SHP77 treated with DMSO at 0.1 percent for 48 hours (cell line): ENCODE results near the gene TMEM196.
A peak's percentile ranks its signal among the peaks of the same experiment; 100 is the strongest.

Experiments
- DNase-seq: peaks from one replicate; lab custom pipeline; 2025; lab: John Stamatoyannopoulos, UW

The TMEM196 gene

GRCh38 chr7:19772841-19773760 lies at the start of gene TMEM196:
Gene TMEM196 (minus strand): TSS chr7:19773617. CDS start chr7:19772696, 921 bp downstream.
- DNase-seq = no peak

- DNase-seq = no peak
Measured at GRCh38 chr7:19816128-19816527, 42.7 kb upstream of the TMEM196 start.

GRCh38 chr7:19815546-19815945 lies 42.1 kb upstream of the TMEM196 start:
- DNase-seq = no peak

- DNase-seq = no peak
Measured at GRCh38 chr7:19814776-19815175, 41.4 kb upstream of the TMEM196 start.

- DNase-seq = no peak
Measured at GRCh38 chr7:19811386-19811785, 38.0 kb upstream of the TMEM196 start.

GRCh38 chr7:19798986-19799385 lies 25.6 kb upstream of the TMEM196 start:
- no peak for DNase-seq

GRCh38 chr7:19783541-19783940 lies 10.1 kb upstream of the TMEM196 start:
- no peak for DNase-seq

- DNase-seq = no peak
Measured at GRCh38 chr7:19776981-19777380, 3.6 kb upstream of the TMEM196 start.

GRCh38 chr7:19775578-19775977 lies 2.2 kb upstream of the TMEM196 start:
- DNase-seq = no peak

- DNase-seq = no peak
Measured at GRCh38 chr7:19772306-19772705, 1.1 kb downstream of the TMEM196 start.

- no peak for DNase-seq
Measured at GRCh38 chr7:19762631-19763030, 10.8 kb downstream of the TMEM196 start.

GRCh38 chr7:19754521-19755116 lies 18.8 kb downstream of the TMEM196 start:
- peak; percentile 35 for DNase-seq

GRCh38 chr7:19752020-19752419 lies 21.4 kb downstream of the TMEM196 start:
- DNase-seq = no peak

- no peak for DNase-seq
Measured at GRCh38 chr7:19749658-19750057, 23.8 kb downstream of the TMEM196 start.

GRCh38 chr7:19747740-19748339 lies 25.6 kb downstream of the TMEM196 start:
- peak; percentile 28 for DNase-seq

- no peak for DNase-seq
Measured at GRCh38 chr7:19744075-19744474, 29.3 kb downstream of the TMEM196 start.

- DNase-seq = no peak
Measured at GRCh38 chr7:19728716-19729115, 44.7 kb downstream of the TMEM196 start.

- DNase-seq = no peak
Measured at GRCh38 chr7:19725770-19726169, 47.6 kb downstream of the TMEM196 start.

GRCh38 chr7:19715499-19715898 lies 57.9 kb downstream of the TMEM196 start:
- DNase-seq = no peak

- peak; percentile 40 for DNase-seq
Measured at GRCh38 chr7:19713676-19714075, 59.7 kb downstream of the TMEM196 start.

- DNase-seq = no peak
Measured at GRCh38 chr7:19709249-19709578, 64.2 kb downstream of the TMEM196 start.

GRCh38 chr7:19708397-19709248 lies 64.8 kb downstream of the TMEM196 start, which contains the start of gene POLR1F:
Gene POLR1F (minus strand): TSS chr7:19709037. CDS start chr7:19709016, 21 bp downstream.
- DNase-seq = peak; percentile 95
